GM21723 (cell line): Measurements from ENCODE around the gene ANAPC16.

ENCODE experiments used
- ATAC-seq: cut with Tn5 transposase; IDR thresholded peaks from one replicate; pipeline ENCODE4 v1.9.1; 2021; ENCODE audit warnings: mild to moderate bottlenecking, moderate library complexity; ENCODE audit not compliant: unreplicated experiment

ANAPC16 gene

DNA sequence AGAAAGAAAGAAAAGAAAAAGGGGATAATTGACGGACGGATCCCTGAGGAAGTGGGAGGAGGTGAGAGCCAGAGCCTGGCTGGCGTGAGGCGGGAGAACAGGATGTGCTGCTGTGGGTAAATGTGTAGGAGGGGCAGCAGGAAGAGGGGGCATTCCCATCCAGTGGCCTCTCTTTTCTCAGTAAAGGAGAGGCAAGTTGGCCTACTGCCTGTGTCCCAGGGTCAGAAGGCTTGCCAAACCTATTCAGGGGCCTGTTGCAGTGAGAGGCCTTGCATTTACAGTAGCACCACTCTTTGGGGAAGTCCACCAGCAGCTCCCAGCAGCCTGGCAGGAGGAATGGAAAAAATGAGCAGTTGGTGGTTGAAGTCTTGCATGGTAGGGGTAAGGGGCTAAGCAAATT, 26.9 kb downstream of the ANAPC16 start:
- ATAC-seq, result no peak

DNA sequence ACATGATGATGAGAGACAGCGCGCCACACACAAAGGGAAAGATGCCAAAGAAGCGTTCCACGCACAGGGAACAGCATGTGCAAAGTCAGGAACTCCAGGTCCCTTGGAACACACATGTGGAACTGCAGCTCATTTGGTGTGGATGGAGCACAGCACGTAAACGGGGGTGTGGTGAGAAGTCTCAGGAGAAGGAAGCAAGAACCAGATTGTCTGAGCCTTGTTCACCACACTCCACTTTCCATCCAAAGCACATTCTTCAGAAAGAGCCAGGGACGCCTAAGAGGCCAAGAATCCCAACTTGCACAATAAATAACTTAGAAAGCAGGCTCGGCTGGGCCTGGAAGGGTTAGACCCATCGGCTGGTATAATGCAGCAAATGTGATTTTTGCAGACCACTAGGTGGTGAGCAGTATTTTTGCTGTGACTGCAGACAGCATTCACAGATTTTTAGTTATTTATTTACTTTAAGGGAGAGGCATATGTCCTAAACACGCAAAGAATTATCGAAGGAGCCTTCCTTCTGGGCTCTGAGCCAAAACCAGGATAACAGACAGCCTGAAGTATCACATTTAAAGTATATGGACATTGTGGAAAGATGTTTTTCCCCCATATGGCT, 28.1 kb downstream of the ANAPC16 start:
- ATAC-seq, result no peak

DNA sequence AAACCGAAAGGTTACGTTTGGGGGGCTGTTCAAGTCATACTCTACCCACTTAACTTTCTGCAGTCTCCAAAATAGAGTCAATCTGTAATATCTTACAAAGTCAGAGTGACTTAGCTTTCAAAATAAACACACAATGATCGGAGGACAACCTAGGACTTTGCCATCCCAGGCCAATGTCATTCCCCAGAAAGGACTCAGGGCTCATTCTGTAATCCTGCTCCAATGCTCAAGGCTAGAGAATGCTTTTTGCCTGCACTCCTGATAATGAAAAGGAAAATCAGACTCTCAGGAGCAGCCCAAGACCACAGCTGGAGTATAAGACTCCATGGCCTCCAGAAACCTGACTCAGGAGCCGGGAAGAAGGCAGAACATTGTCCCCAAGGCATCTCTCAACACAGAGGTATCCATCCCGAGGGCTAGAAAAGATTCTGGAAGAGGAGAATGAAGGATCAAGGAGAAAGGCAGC, 28.8 kb downstream of the ANAPC16 start:
- ATAC-seq, result no peak

DNA sequence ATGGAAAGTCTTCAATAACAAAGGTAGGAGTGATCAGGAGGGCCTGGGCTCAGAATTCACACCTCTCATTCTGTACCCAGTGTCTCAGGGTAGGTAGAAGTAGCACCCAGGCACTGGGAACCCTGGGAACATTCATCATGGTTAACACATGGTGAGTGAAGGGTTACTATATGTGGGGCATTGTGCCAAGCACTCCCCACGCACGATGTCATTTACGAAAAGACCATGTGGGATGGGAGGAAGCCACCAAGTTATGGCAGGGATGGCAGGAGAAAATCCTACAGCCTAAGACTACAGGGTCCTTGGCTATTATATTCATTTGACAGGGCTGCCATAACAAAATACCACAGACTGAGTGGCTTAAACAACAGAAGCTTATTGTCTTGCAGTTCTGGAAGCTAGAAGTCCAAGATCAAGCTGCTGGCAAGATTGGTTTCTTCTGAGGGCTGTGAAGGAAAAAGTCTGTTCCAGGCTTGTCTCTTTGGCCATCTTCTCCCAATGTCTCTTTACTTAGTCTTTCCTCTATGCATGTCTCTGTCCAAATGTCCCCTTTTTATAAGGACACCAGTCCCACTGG, 30.2 kb downstream of the ANAPC16 start:
- no peak for ATAC-seq

DNA sequence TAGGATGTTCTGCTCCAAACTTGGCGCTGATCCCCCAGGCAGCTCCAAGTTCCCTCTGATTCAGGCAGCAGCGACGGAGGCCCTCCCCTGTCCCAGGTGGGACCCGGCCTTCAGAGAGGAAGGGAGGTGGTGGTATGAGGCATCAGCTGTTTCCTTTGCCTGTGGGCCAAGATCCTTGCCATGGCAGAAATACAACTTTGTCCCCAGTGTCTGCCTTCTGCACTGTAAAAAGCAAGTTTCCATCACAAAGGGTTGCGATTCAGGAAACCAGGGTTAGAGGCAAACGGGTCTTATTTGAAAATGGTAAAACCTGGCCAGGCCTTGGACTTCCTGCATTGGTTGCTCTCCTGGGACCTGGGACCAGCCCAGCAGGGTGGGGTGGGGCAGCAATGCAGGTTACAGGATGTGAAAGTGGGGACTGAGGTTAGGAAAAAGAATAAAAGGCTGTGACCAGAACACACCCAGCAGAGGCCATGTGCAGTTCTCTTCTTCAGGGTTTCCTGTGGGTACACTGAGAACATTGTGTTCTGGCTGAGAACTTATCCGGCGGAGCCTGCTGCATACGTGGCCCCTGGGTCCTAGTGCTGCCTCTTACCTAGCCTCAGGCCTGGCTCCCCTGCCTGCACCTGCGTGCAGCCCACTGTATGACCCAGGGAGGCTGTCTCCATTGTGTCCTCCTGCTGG, 32.8 kb downstream of the ANAPC16 start:
- peak; percentile 83 for ATAC-seq

DNA sequence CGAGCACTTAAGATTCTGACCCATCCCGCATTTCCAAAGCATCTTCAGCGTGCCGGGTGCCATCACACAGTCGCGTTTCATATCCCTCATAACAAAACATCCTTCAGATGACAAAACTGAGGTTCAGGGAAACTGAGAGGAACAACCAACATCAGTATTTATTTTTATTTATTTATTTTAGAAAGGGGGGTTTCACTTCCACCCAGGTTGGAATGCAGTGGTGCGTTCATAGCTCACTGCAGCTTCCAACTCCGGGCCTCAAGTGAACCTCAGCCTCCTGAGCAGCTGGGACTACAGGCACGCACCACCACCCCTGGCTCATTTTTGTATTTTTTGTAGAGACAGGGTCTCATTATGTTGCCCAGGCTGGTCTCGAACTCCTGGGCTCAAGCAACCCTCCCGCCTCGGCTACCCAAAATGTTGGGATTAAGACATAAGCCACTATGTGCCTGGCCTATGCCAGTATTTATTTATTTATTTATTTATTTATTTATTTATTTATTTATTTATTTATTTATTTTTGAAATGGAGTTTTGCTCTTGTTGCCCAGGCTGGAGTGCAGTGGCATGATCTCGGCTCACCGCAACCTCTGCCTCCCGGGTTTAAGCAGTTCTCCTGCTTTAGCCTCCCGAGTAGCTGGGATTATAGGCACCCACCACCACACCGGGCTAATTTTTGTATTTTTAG, 33.5 kb downstream of the ANAPC16 start:
- ATAC-seq, result peak; percentile 11

DNA sequence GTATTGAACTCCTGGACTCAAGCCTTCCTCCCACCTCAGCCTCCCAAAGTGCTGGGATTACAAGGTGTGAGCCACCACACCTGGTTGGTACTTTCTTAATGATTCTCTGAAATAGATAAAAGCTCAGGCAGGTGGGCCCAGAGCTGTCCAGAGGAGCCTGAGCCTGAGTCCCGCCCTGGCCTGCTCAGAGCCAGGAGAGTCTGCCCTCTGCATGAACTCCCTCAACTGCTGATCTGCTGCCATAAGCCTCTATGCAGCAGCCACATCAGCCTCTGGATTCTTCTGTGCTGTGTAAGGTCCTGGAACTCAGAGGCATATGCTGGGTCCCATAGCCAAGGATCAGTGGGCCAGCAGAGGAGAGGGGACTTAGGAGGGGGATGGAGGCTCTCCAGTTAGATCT, 34.9 kb downstream of the ANAPC16 start:
- ATAC-seq, result no peak

DNA sequence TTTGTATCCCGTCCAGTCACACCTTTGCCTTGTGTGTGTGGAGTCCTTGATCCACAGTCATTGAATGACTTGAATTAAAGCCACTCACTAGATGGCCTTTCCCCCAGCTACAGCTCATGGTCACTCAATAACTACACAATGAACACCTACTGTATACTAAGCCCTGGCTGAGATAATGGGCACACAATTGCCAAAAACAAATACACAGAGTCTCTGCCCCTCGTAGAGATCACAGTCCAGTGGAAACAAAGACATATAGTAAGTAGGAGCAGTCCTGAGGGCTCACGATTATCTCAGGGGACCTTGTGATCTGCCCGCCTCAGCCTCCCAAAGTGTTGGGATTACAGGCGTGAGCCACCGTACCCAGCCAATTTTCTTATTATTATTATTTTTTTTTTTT, 35.8 kb downstream of the ANAPC16 start:
- no peak for ATAC-seq

DNA sequence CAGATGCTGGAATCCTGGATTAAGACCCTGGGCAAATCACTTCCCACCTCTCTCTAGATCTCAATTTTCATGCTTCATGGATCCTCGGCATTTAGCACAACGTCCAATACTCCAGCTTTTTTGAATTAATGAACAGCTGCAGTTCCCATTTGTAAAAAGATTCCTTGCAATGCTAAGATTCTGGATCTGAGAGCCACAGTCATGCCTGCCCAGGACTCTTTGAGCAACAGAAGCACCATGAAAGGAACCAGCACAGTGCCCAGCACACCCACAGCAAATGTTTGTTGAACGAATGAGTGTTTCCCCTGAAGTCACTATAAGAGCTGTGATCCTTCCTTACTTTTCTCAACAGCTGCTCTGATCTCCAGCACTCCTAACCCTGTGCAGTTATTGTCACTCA, 37.2 kb downstream of the ANAPC16 start:
- no peak for ATAC-seq

DNA sequence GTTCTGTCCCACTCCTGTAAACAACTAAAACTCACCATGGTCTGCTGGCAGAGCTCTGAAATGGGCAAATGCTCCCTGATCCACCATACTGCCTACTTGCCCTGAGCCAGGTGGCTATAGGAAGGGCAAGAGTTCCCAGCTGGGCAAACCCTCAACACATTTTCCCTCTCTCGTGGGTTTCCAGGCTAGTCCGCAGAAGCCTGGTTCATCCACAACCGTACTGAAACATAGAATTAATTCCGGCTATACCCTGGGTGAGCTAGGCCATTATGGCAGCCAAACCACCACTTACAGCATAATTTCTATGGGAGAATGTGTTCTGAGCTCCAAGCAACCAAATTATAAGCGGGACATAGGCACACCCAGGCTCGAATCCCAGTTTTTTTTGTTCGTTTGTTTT, 37.8 kb downstream of the ANAPC16 start:
- ATAC-seq, result no peak

DNA sequence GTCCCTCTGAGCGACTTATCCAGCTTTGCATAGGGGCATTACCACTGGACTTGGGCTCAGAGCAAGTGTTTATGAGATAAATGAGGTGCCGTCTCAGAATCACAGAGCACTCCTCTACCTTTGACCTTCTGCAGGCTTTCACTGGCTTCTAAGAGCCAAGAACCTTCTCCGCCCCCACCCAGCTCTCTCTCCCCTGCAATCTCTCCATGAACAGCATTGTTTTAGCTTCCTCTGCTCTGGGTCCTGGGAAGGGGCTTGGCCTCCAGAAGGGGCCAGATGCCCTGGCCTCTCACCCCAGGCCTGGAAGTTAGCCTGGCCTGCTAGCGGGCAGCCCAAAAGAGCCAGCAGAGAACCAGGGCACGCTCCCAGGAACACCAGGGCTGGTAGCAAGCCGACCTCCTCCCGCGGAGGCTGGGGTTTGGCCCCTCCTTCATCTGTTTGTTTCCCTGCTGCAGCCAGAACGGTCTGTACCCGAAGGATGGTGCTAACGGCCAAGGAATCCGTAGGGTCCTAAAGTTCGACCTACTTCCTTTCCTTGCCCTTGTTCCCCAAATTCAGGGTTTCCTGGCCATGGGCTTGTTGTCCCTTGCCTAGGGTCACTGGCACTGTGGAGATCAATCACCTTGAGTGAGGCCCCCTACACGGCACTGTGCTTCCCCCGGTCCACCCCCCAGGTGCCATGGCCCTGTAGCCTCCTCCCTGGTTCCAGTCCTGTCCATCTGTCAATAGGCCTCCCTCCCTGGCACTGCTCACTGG, 39.2 kb downstream of the ANAPC16 start:
- no peak for ATAC-seq

DNA sequence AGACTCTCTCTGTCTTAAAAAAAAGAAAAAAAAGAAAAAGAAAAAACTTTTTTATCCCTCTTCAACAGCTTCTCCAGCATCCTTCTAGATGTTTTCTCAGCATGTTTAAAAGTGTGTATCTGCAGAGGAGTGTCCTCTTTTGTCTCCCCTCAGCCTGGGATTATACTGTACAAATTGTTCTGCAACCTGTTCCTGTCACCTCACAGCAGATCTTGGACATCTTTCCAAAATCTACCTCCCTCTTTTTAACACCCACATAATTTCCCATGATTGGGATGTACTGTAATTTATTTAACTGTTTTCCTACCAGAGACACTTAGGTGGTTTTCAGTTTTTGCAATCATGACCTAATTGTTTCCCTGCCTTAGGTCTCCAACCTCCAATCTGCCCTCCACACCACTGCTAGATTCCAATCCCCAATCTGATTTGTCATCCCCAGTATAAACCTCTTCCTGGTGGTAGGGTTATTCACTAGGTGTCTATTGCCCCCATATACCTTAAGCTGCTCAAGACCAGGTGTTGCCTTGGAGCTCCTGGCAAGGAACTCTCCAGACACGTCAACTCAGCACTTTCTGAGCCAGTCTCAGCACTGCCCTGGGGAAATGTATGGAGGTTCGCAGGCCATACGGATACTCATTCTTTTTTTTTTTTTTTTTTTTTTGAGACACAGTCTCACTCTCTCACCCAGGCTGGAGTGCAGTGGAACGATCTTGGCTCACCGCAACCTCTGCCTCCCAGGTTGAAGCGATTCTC, 40.3 kb downstream of the ANAPC16 start:
- no peak for ATAC-seq

DNA sequence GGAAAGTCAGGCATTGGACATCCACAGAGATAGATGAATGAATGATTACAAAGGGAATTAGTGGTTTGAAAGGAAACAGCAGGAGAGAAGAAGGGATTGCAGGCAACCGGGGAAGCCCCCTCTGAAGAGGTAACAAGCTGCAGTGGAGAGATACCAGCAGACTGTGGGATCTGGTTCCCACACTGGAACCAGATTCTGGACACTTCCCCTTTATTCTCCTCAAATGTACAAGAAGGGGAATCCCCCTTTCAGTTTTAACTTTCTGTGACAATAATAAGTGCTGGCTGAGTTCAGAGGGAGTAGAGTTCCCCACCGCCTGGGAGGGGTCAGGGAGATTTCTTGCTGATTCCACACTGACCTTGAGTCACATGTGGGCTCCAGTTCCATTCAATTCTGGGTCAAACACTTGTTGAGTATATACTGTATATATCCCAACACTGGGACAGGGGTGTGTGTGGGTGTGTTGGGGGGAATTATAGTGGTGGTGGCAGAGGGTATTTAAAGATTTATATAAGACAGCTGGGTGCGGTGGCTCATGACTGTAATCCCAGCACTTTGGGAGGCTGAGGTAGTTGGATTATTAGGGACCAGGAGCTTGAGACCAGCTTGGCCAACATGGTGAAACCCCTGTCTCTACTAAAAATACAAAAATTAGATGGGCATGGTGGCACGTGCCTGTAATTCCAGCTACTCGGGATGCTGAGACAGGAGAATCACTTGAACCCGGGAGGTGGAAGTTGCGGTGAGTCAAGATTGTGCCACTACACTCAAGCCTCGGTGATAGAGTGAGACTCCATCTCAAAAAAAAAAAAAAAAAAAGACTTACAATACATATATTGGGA, 41.5 kb downstream of the ANAPC16 start:
- ATAC-seq, result peak; percentile 24

DNA sequence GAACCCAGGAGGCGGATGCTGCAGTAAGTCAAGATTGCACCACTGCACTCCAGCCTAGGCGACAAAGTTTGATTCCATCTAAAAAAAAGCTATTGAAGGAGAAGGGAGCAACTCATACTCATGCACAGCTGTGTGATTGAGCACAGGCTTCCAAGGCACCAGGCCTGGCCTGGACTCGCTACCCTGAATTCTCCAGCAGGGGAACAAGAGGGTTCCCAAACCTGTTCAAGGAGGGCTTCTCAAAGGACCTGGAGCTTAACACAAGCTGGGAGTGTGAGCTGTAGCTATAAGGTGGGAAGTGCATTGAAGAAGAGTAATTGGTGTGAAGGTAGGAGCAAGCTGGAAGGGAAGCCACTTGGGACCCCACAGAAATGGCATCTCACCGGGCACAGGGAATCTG, 42.8 kb downstream of the ANAPC16 start:
- no peak for ATAC-seq

DNA sequence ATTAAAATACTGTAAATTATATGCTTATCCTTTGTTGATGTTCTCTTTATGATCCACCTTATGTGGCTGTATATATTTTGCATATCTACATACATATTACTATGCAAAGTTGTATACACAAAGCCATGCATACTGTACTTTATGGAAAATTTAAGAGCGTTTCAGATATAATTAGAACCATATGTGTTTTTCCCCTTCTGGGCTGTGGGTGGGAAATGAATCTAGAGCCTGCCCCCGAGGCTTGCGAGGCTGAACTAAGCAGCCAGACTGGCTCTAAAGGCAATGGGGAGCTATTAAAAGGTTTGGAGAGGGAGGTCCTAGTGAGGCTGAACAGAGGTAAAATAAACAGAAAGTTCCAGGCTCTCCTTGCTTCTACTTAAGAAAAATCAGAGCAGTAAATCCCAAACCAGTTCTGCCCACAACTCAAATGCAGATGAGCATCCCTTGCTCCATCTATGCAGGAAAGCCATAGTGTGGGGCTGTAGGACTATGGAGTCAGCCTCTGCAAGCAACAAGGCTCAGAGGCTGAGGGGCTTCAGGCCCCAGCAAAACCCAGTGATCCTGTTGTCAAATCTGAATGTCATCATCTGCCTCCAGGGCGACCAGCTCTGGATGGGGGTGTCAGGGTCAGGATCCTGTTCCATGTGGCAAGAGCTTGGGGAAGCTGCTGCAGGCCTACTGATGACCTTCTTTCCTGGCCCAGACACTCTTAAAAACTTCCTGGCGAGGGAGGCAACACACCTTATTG, 43.9 kb downstream of the ANAPC16 start:
- no peak for ATAC-seq

DNA sequence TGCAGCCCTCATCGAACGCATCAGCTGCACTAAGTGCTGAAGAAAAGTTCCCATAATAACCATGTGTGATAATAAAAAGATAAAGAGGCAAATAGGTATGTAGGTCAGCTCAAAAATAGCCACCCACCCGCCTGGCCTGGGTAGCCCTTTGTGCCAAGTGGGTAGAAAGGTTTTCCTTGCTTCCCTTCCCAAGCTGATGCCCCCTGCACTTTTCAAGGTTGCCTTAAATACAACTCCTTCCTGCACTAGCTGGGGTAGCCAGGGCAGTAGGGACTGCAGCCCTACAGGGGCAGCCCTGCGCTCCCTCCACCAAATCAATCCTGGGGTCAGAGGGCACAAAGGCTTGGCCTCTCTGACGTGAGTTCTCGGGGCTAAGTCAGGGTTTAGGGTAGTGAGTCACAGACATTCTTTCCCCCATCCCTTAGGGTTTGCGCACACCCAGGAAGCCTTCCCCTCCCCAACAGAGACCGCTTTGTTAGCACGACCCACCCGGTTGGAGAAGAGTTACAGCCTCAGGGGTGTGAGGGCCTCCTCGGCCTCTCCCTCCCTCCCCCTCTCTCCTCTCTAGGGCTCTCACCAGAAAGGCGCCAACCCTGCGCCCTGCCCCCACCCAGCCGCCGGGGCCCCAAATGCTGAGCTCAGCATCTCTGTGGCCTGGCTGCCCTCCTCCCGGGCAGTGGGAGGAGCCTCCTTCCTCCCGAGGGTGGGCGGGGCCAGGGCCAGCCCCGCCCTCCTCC, 44.6 kb downstream of the ANAPC16 start:
- peak; percentile 54 for ATAC-seq

DNA sequence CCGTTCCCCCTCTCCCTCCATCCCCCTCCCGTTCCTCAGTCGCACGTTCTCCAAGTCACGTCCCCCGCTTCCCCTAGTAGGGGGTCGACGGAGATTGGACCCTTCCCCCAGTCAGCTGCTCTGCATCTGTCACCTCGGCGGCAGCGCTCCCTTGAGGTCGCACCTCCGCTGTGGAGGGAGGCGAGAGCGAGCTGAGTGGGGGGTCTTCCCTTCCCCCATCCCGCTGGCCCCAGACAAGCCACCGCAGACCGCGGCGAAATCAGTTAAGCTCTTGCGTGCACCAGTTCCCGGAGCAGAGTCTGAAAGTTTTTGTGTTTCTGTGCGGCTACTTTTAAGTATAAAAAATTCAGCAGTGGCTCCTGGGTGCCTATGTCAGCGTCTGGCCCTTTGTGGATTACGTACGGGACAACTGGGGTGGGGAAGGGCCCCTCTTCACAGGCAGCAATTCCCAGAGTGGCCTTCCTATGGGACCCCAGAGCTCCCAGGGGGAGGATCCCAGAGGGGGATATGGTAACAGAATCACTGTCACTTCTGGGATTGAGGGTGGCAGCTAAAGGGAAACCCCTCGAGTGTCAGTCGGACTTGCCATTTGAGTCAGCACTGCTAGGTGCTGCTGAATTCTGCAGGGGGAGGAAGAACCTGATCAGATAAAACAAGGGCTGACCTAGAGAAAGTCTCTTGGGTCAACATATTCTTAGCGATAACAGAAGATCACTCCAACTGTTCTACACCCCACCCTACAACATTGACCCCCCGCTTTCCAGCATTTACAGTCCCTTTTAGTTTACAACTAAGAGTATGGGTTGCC, 45.4 kb downstream of the ANAPC16 start:
- peak; percentile 46 for ATAC-seq
